ENCODE measurements around the gene PTPRE.

The PTPRE gene

GRCh38 chr10:128049226-128050120 lies 142.6 kb downstream of the PTPRE start:
- ChIA-PET CTCF (interaction anchor here (1.0 to 10.2 kb wide), 6 partner anchors 9 to 100 kb away, joined by 3 to 132 read pairs (median 26); no protein-coding TSS in a partner anchor), POLR2A (no interaction called here)
- TF ChIP-seq CTCF (IDR thresholded peaks at IDR 0.05; ENCODE audit: control extremely low read depth, extremely low read depth, low read depth, missing control alignments): no peak
- DNase-seq (ENCODE audit: extremely low spot score): no peak

- POLR2A ChIA-PET: no interaction called here
- no peak for TF ChIP-seq CTCF (IDR thresholded peaks at IDR 0.05; ENCODE audit: control extremely low read depth, extremely low read depth, low read depth, missing control alignments)
- CTCF ChIA-PET: interaction anchor here (1.7 to 10.2 kb wide), 3 partner anchors 13 to 39 kb away, joined by 4 to 132 read pairs (median 39); no protein-coding TSS in a partner anchor
- DNase-seq (ENCODE audit: extremely low spot score): no peak
Measured at GRCh38 chr10:128050121-128050516, 143.2 kb downstream of the PTPRE start.

GRCh38 chr10:128050936-128051335 lies 144.0 kb downstream of the PTPRE start:
- POLR2A ChIA-PET: no interaction called here

GRCh38 chr10:128051548-128051947 lies 144.6 kb downstream of the PTPRE start:
- POLR2A ChIA-PET: no interaction called here
- CTCF ChIA-PET: interaction anchor here (0.9 to 10.2 kb wide), 9 partner anchors 10 to 40 kb away, joined by 3 to 132 read pairs (median 4); no protein-coding TSS in a partner anchor
- no peak for DNase-seq (ENCODE audit: extremely low spot score)
- TF ChIP-seq CTCF (IDR thresholded peaks at IDR 0.05; ENCODE audit: control extremely low read depth, extremely low read depth, low read depth, missing control alignments): no peak

More at GRCh38 chr10:128050936-128051335, 144.0 kb downstream of the PTPRE start:
- CTCF ChIA-PET: interaction anchor here (0.6 to 10.2 kb wide), 6 partner anchors 10 to 161 kb away, joined by 3 to 132 read pairs (median 9); no protein-coding TSS in a partner anchor
- no peak for DNase-seq (ENCODE audit: extremely low spot score)
- TF ChIP-seq CTCF (IDR thresholded peaks at IDR 0.05; ENCODE audit: control extremely low read depth, extremely low read depth, low read depth, missing control alignments): no peak

GRCh38 chr10:128052696-128053095 lies 145.8 kb downstream of the PTPRE start:
- no peak for DNase-seq (ENCODE audit: extremely low spot score)
- ChIA-PET POLR2A (no interaction called here), CTCF (interaction anchor here (0.9 to 10.2 kb wide), 7 partner anchors 9 to 41 kb away, joined by 3 to 132 read pairs (median 8); no protein-coding TSS in a partner anchor)
- no peak for TF ChIP-seq CTCF (IDR thresholded peaks at IDR 0.05; ENCODE audit: control extremely low read depth, extremely low read depth, low read depth, missing control alignments)

- ChIA-PET POLR2A (no interaction called here), CTCF (interaction anchor here (0.9 to 2.3 kb wide), 3 partner anchors 8 to 42 kb away, joined by 3 to 16 read pairs (median 3); no protein-coding TSS in a partner anchor)
- no peak for TF ChIP-seq CTCF (IDR thresholded peaks at IDR 0.05; ENCODE audit: control extremely low read depth, extremely low read depth, low read depth, missing control alignments)
- DNase-seq (ENCODE audit: extremely low spot score): no peak
Measured at GRCh38 chr10:128053356-128053755, 146.5 kb downstream of the PTPRE start.
